Nephron progenitor cell (in vitro differentiated cells): ENCODE data around the gene KMT2E.
A peak's percentile ranks its signal among the peaks of the same experiment; 100 is the strongest.

Source experiments
- DNase-seq: peaks from one replicate; pipeline ENCODE4 v3.0.0; 2021
- H3K27ac Mint-ChIP-seq: 2 replicates; pipeline ENCODE4 v1.8.0; 2021; ENCODE audit warnings: mild to moderate bottlenecking, moderate library complexity, mixed read lengths
- H3K27me3 Mint-ChIP-seq: 2 replicates; pipeline ENCODE4 v1.8.0; 2021; ENCODE audit warnings: mild to moderate bottlenecking, low read depth, mixed read lengths; ENCODE audit not compliant: poor library complexity
- H3K36me3 Mint-ChIP-seq: 2 replicates; pipeline ENCODE4 v1.8.0; 2021; ENCODE audit warnings: low read depth, mixed read lengths
- H3K4me1 Mint-ChIP-seq: 2 replicates; pipeline ENCODE4 v1.8.0; 2021; ENCODE audit warnings: mixed read lengths
- H3K4me3 Mint-ChIP-seq: 2 replicates; pipeline ENCODE4 v1.8.0; 2021; ENCODE audit warnings: mild to moderate bottlenecking, moderate library complexity, mixed read lengths
- H3K9me3 Mint-ChIP-seq: 2 replicates; pipeline ENCODE4 v1.8.0; 2021; ENCODE audit warnings: mild to moderate bottlenecking, moderate library complexity, mixed read lengths
- CTCF ChIP-seq: fragments of 200-600 bp; sonication (generic); IDR thresholded peaks from 2 replicates; pipeline ENCODE4 v1.5.0; 2021; ENCODE audit warnings: antibody characterized with exemption

Gene KMT2E

GRCh38 chr7:105088456-105088855 lies 74.5 kb downstream of the KMT2E start:
- Mint-ChIP-seq H3K27ac (peak overlapping the region; percentile 74), H3K27me3 (peaks cover 3% of the 10 kb centered on the region), H3K4me1 (no peaks in the 10 kb centered on the region), H3K36me3 (peaks cover 66% of the 10 kb centered on the region), H3K4me3 (no peak overlapping the region), H3K9me3 (no peaks in the 10 kb centered on the region)
- no peak for TF ChIP-seq CTCF
- DNase-seq, result no peak

- TF ChIP-seq CTCF, result no peak
- no peak for DNase-seq
- Mint-ChIP-seq H3K27ac (no peak overlapping the region), H3K9me3 (no peaks in the 10 kb centered on the region), H3K27me3 (no peaks in the 10 kb centered on the region), H3K4me3 (no peak overlapping the region), H3K36me3 (peaks cover 56% of the 10 kb centered on the region), H3K4me1 (peaks cover 5% of the 10 kb centered on the region)
Measured at GRCh38 chr7:105094966-105095365, 81.0 kb downstream of the KMT2E start.

- peaks cover 59% of the 10 kb centered on the region for H3K36me3 Mint-ChIP-seq
- peak overlapping the region; percentile 32 for H3K27ac Mint-ChIP-seq
- no peaks in the 10 kb centered on the region for H3K27me3 Mint-ChIP-seq
Measured at GRCh38 chr7:105096306-105096705, 82.3 kb downstream of the KMT2E start.

GRCh38 chr7:105097619-105098018 lies 83.6 kb downstream of the KMT2E start:
- no peaks in the 10 kb centered on the region for H3K9me3 Mint-ChIP-seq
- H3K27me3 Mint-ChIP-seq, result no peaks in the 10 kb centered on the region
- DNase-seq, result no peak
- peaks cover 53% of the 10 kb centered on the region for H3K36me3 Mint-ChIP-seq
- no peak overlapping the region for H3K4me3 Mint-ChIP-seq
- peaks cover 5% of the 10 kb centered on the region for H3K4me1 Mint-ChIP-seq
- peak overlapping the region; percentile 8 for H3K27ac Mint-ChIP-seq
- no peak for TF ChIP-seq CTCF

More at GRCh38 chr7:105096306-105096705, 82.3 kb downstream of the KMT2E start:
- TF ChIP-seq CTCF, result no peak
- Mint-ChIP-seq H3K4me1 (peaks cover 5% of the 10 kb centered on the region), H3K4me3 (no peak overlapping the region), H3K9me3 (no peaks in the 10 kb centered on the region)
- no peak for DNase-seq

GRCh38 chr7:105098863-105099515 lies 85.0 kb downstream of the KMT2E start:
- H3K27ac Mint-ChIP-seq, result no peak overlapping the region
- no peak overlapping the region for H3K4me3 Mint-ChIP-seq

More at GRCh38 chr7:105098863-105099515, 85.0 kb downstream of the KMT2E start:
- Mint-ChIP-seq H3K36me3 (peaks cover 57% of the 10 kb centered on the region), H3K4me1 (peaks cover 5% of the 10 kb centered on the region), H3K27me3 (no peaks in the 10 kb centered on the region), H3K9me3 (no peaks in the 10 kb centered on the region)
- DNase-seq, result no peak
- TF ChIP-seq CTCF, result no peak
